Nephron progenitor cell (in vitro differentiated cells): ENCODE results near the gene GPRC5D.

Experiments
- DNase-seq: peaks from one replicate; pipeline ENCODE4 v3.0.0; 2021
- H3K27ac Mint-ChIP-seq: 2 replicates; pipeline ENCODE4 v1.8.0; 2021; ENCODE audit warnings: mild to moderate bottlenecking, moderate library complexity, mixed read lengths
- H3K27me3 Mint-ChIP-seq: 2 replicates; pipeline ENCODE4 v1.8.0; 2021; ENCODE audit warnings: mild to moderate bottlenecking, low read depth, mixed read lengths; ENCODE audit not compliant: poor library complexity
- H3K36me3 Mint-ChIP-seq: 2 replicates; pipeline ENCODE4 v1.8.0; 2021; ENCODE audit warnings: low read depth, mixed read lengths
- H3K4me1 Mint-ChIP-seq: 2 replicates; pipeline ENCODE4 v1.8.0; 2021; ENCODE audit warnings: mixed read lengths
- H3K4me3 Mint-ChIP-seq: 2 replicates; pipeline ENCODE4 v1.8.0; 2021; ENCODE audit warnings: mild to moderate bottlenecking, moderate library complexity, mixed read lengths
- H3K9me3 Mint-ChIP-seq: 2 replicates; pipeline ENCODE4 v1.8.0; 2021; ENCODE audit warnings: mild to moderate bottlenecking, moderate library complexity, mixed read lengths
- CTCF ChIP-seq: fragments of 200-600 bp; sonication (generic); IDR thresholded peaks from 2 replicates; pipeline ENCODE4 v1.5.0; 2021; ENCODE audit warnings: antibody characterized with exemption

Gene GPRC5D

DNA sequence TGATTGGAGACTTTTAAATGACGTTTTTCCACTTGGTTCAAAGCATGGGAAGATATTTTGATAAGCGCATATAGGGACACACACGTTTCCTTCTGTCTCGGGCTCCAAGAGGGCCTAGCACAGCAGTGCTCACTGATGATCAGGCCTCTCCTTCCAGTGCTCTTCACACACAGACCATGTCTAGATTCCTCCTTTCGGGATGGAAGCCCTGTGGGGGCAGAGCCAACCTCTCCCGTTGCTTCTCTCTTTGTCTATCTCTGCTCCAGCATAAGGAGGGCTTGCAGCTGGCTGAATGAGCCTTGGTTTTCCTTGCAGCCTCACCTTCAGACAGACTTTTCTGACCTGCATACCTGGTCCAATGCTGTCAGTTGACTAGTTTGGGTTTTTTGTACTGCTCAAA is 22.3 kb downstream of the GPRC5D start:
- TF ChIP-seq CTCF = no peak
- H3K36me3 Mint-ChIP-seq = peaks cover 6% of the 10 kb centered on the region
- H3K4me3 Mint-ChIP-seq = no peak overlapping the region
- H3K4me1 Mint-ChIP-seq = peaks cover 12% of the 10 kb centered on the region
- H3K27me3 Mint-ChIP-seq = no peaks in the 10 kb centered on the region
- no peak overlapping the region for H3K27ac Mint-ChIP-seq
- H3K9me3 Mint-ChIP-seq = peaks cover 25% of the 10 kb centered on the region
- no peak for DNase-seq

- Mint-ChIP-seq H3K9me3 (peaks cover 25% of the 10 kb centered on the region), H3K27ac (no peak overlapping the region), H3K4me1 (peaks cover under 1% of the 10 kb centered on the region), H3K27me3 (peaks cover 5% of the 10 kb centered on the region), H3K36me3 (peaks cover 6% of the 10 kb centered on the region), H3K4me3 (peak overlapping the region; percentile 71)
- peak; percentile 65 for DNase-seq
- TF ChIP-seq CTCF = no peak
Observed at GRCh38 chr12:12927211-12928079, 24.5 kb downstream of the GPRC5D start.

- peaks cover 6% of the 10 kb centered on the region for H3K36me3 Mint-ChIP-seq
- no peak for DNase-seq
- peaks cover 5% of the 10 kb centered on the region for H3K27me3 Mint-ChIP-seq
- TF ChIP-seq CTCF = no peak
- H3K9me3 Mint-ChIP-seq = peaks cover 25% of the 10 kb centered on the region
- H3K27ac Mint-ChIP-seq = no peak overlapping the region
- peaks cover 6% of the 10 kb centered on the region for H3K4me1 Mint-ChIP-seq
- no peak overlapping the region for H3K4me3 Mint-ChIP-seq
Observed at GRCh38 chr12:12926571-12927071, 25.3 kb downstream of the GPRC5D start.

DNA sequence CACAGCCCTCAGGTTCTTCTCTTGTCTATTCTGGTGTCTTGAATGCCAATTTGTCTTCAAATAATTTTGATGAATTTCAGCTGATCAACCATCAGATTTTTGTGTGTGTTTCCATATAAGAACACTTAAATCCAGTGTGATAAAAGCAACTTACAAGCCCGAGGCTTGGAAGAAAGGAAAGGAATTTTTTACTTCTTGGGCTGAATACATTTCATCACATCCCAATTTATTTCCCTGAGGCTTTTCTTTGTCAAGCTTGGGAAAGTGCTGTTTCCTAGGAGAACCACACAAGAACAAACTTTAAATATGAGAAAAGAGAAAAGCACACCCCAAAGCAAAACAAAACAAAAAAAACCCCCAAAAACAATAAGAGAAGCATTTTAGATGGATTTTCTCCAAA is 26.6 kb downstream of the GPRC5D start:
- no peak overlapping the region for H3K4me3 Mint-ChIP-seq
- H3K9me3 Mint-ChIP-seq = peaks cover 15% of the 10 kb centered on the region
- no peak overlapping the region for H3K27ac Mint-ChIP-seq
- peaks cover 2% of the 10 kb centered on the region for H3K36me3 Mint-ChIP-seq
- peaks cover 5% of the 10 kb centered on the region for H3K27me3 Mint-ChIP-seq
- no peak for DNase-seq
- peaks cover 6% of the 10 kb centered on the region for H3K4me1 Mint-ChIP-seq
- TF ChIP-seq CTCF = no peak

DNA sequence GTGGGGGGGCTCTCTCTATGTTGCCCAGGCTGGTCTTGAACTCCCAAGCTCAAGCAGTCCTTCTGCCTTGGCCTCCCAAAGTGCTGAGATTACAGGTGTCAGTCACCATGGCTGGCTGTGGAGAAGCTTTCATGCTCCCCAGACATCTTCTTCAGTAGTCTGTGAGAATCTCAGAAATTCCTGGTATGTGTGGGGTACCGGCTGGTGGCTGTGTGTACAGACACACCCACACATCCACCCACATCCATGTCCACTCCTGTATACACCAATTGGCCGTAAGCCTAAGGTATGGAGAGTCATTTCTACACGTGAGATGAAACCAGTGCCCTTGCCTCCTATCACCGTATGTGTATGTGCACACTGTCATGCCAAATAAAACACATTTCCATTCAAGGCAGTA is 27.8 kb downstream of the GPRC5D start:
- H3K27me3 Mint-ChIP-seq = peaks cover 5% of the 10 kb centered on the region
- no peak overlapping the region for H3K27ac Mint-ChIP-seq

More for the DNA sequence above, 27.8 kb downstream of the GPRC5D start:
- TF ChIP-seq CTCF = no peak
- Mint-ChIP-seq H3K36me3 (no peaks in the 10 kb centered on the region), H3K4me1 (peaks cover 6% of the 10 kb centered on the region), H3K9me3 (peaks cover 13% of the 10 kb centered on the region), H3K4me3 (no peak overlapping the region)
- no peak for DNase-seq
